Medulla oblongata (tissue), 1 donor: Measurements from ENCODE around the gene HCFC1R1.

Source experiments
- DNase-seq: peaks from one replicate; pipeline ENCODE4 v3.0.0-alpha.2; 2015; ENCODE audit errors: extremely low spot score

HCFC1R1 gene

GRCh38 chr16:2976201-2976600, 47.5 kb downstream of the HCFC1R1 start:
- DNase-seq = peak; percentile 45

DNA sequence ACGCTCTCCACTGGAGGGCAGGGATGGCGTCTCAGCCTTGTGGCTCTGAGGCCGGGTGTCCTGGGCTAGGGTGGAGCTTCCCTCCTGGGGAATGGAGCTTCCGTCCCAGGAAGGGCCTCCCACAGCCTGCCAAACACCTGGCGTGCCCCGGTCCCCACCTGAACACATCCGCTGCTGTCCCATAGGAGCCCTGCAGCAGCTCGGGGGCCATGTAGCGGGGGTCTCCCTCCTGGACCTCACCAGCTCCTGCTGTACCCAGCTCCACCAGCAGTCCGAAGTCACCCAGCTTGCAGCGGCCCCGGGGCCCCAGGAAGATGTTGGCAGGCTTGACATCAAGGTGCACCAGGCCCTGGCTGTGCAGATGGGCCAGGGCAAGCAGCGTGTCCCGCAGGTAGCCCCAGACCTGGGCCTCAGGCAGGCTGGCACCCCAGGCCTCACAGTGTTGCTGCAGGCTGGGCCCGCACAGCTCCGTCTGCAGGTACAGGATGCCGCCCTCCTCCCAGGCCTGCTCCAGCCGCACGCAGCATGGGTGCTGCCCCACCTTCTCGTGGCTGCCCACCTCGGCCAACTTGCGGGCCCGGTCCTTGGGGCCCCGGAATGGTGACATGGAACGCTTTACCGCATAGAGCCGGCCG, 48.5 kb downstream of the HCFC1R1 start:
- DNase-seq = no peak

DNA sequence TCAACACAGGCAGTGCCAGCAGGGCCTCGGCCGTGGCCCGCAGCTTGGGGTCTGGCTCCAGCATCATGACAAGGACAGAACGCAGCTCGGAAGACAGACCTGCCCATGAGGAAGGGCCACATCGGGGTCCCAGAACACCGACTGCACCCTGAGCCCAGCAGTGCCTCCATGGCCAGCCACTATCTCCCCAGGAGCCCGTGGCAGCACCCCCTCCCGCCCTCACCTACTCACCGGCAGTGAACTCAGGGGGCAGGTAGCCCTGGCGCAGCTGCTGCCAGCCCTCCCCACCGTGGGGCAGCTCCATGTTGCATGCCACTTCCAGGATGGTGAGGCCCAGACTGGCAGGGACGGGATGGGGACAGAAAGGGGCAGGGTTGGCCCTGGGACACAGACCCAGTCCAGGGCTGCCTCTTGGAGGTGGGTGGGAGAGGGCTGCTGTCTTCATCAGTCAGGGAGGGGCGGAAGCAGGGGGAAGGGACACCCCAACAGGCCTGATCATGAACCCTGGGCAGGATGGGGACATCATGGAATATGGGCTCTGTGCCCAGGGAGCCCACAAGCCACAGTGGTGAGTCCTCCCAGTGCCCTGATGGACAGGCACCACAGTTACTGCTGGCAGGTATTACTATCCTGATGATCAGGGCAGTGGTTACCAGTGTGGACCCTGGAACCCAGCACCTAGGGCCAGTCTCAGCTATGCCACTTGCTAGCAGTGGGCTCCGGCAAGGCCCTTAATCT, 49.3 kb downstream of the HCFC1R1 start:
- DNase-seq = no peak

GRCh38 chr16:2973605-2974318, 50.0 kb downstream of the HCFC1R1 start:
- DNase-seq = peak; percentile 38

DNA sequence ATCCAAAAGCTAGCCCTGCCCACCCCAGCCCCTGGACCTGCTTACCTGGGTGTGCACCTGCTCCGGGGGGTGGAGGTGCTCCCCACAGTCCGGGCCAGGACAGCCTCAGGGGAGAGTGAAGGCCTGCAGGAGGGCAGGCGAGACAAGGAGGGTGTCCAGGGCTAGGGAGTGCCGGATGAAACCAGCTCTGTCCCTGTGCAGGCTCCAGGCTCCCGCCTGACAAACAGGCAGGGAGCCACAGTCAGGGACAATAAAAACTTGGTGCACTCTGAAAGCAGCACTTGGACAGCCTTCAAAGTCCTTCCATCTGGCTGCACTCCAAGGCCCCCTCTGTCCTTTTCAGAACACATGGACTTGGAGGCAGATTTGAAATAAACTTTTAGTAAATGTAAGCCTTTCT, 50.6 kb downstream of the HCFC1R1 start:
- peak; percentile 83 for DNase-seq
